Measurements from ENCODE around the gene QTRT2.

QTRT2 gene

DNA sequence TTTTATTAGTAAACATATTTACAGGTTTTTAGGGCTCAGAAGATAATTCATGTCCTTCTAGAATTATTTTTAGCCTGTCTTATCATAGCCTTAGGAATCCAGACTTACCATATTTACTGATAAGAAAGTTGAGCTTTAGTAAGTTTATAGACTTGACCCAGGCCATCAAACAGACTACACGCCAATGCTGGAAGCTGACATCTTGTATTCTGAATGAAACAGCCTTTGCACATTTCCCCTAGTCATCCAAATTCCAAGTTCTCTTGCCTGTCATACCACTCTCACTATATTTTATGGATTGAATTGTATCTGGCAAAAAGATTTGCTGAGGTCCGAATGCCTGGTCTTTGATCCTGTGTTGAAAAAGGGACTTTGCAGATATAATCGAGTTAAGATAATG, 63.7 kb downstream of the QTRT2 start:
- Histone ChIP-seq H3K4me3 (ENCODE audit: low read depth, low read length) (no peak overlapping the region), H3K4me1 (ENCODE audit: control insufficient read depth, insufficient read depth, low read length) (peaks cover 8% of the 10 kb centered on the region), H3K27me3 (ENCODE audit: control insufficient read depth, insufficient read depth, low read length) (no peaks in the 10 kb centered on the region), H3K27ac (ENCODE audit: low read depth, low read length) (no peak overlapping the region), H3K9me3 (ENCODE audit: control insufficient read depth, insufficient read depth, low read depth, low read length) (no peaks in the 10 kb centered on the region), H3K9ac (ENCODE audit: low read length) (no peak overlapping the region), H3K36me3 (ENCODE audit: control insufficient read depth, insufficient read depth, low read length) (no peaks in the 10 kb centered on the region)

DNA sequence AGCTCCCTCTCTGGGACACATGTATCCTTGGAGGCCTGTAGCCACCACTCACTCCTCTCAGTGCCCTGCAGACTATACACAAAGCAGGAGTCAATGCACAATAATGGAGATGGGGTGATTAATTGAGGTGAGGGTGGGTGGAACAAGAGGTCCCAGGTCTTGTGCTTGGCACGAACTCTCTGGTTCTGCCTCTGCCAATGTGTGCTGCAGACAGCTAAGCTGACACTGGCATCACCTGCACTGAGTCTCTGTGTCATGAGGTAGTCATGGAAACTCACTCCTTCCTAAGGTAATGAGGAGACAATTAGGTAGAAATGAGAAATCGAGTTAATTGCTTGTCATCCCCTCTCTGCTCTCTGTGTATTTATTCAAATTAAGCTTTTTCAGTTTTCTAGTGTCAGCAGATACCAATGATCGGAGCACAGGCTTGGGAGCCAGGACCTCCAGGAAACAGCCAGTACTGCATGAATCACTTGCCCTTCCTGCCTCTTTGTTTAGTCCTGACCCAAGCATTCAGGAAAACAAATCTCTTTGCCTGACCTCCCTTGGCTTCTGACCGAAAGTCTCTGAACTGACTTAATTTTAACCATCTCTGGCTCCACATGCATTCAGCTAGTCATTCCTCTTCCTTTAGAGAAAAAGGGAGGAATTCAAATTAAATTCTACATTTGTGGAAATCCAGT, 65.6 kb downstream of the QTRT2 start:
- no peaks in the 10 kb centered on the region for H3K27me3 ChIP-seq (ENCODE audit: control insufficient read depth, insufficient read depth, low read length)
- no peak overlapping the region for H3K27ac ChIP-seq (ENCODE audit: low read depth, low read length)
- H3K36me3 ChIP-seq (ENCODE audit: control insufficient read depth, insufficient read depth, low read length) = no peaks in the 10 kb centered on the region
- H3K9me3 ChIP-seq (ENCODE audit: control insufficient read depth, insufficient read depth, low read depth, low read length) = no peaks in the 10 kb centered on the region
- H3K4me1 ChIP-seq (ENCODE audit: control insufficient read depth, insufficient read depth, low read length) = peaks cover 8% of the 10 kb centered on the region
- H3K9ac ChIP-seq (ENCODE audit: low read length) = no peak overlapping the region
- H3K4me3 ChIP-seq (ENCODE audit: low read depth, low read length) = no peak overlapping the region

DNA sequence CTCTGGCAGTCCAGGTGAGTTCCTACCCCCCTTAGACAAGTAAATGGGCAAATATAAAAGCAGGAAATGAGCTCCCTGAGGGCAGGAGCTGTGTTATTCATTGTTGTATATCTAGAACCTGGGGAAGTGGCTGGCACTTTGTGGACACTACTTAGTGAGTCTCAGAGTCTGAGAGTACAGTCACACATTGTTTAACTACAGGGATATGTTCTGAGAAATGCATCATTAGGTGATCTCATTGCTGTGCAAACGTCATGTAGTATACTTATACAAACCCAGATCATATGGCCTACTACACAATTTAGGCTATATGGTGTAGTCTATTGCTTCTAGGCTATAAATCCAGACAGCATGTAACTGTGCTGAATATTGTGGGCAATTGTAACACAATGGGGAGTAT, 69.9 kb downstream of the QTRT2 start:
- no peaks in the 10 kb centered on the region for H3K27me3 ChIP-seq (ENCODE audit: control insufficient read depth, insufficient read depth, low read length)
- no peaks in the 10 kb centered on the region for H3K9me3 ChIP-seq (ENCODE audit: control insufficient read depth, insufficient read depth, low read depth, low read length)
- no peak overlapping the region for H3K4me3 ChIP-seq (ENCODE audit: low read depth, low read length)
- no peak overlapping the region for H3K9ac ChIP-seq (ENCODE audit: low read length)
- no peak overlapping the region for H3K27ac ChIP-seq (ENCODE audit: low read depth, low read length)
- H3K4me1 ChIP-seq (ENCODE audit: control insufficient read depth, insufficient read depth, low read length) = peaks cover 8% of the 10 kb centered on the region
- no peaks in the 10 kb centered on the region for H3K36me3 ChIP-seq (ENCODE audit: control insufficient read depth, insufficient read depth, low read length)

DNA sequence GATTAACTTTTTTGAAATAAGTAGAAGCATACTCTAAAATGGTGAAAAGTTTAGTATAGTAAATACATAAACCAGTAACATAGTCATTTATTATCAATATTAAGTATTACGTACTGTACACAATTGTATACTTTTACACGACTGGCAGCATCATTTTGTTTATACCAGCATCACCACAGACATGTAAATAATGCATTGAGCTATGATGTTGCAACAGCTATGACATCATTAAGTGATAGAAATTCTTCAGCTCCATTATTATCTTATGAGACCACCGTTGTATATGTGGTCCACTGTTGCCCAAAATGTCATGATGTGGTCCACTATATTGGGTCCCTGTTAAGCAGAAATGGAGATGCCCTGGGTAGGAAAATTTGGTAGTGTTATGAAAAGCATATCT, 71.0 kb downstream of the QTRT2 start:
- Histone ChIP-seq H3K4me1 (ENCODE audit: control insufficient read depth, insufficient read depth, low read length) (peaks cover 2% of the 10 kb centered on the region), H3K27ac (ENCODE audit: low read depth, low read length) (no peak overlapping the region), H3K4me3 (ENCODE audit: low read depth, low read length) (no peak overlapping the region), H3K9ac (ENCODE audit: low read length) (no peak overlapping the region), H3K9me3 (ENCODE audit: control insufficient read depth, insufficient read depth, low read depth, low read length) (no peaks in the 10 kb centered on the region), H3K27me3 (ENCODE audit: control insufficient read depth, insufficient read depth, low read length) (no peaks in the 10 kb centered on the region), H3K36me3 (ENCODE audit: control insufficient read depth, insufficient read depth, low read length) (no peaks in the 10 kb centered on the region)

- no peak overlapping the region for H3K9ac ChIP-seq (ENCODE audit: low read length)
- no peaks in the 10 kb centered on the region for H3K4me1 ChIP-seq (ENCODE audit: control insufficient read depth, insufficient read depth, low read length)
- H3K4me3 ChIP-seq (ENCODE audit: low read depth, low read length) = no peak overlapping the region
Observed at GRCh38 chr3:114128231-114128630, 71.7 kb downstream of the QTRT2 start.

DNA sequence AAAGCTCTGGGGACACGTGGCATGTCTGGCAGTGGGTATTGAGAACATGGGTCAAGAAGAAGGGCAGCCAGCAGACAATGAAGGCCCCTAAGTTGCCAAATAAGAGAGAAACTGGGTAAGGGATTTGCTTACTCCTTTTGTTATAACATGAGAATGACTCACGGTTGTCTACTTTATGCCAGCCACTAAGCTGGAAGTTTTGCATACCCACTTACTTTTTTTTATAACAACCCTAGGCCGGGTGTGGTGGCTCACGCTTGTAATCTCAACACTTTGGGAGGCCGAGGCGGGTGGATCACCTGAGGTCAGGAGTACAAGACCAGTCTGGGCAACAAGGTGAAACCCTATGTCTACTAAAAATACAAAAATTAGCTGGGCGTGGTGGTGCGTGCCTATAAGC, 72.3 kb downstream of the QTRT2 start:
- Histone ChIP-seq H3K9me3 (ENCODE audit: control insufficient read depth, insufficient read depth, low read depth, low read length) (no peaks in the 10 kb centered on the region), H3K4me1 (ENCODE audit: control insufficient read depth, insufficient read depth, low read length) (no peaks in the 10 kb centered on the region), H3K27me3 (ENCODE audit: control insufficient read depth, insufficient read depth, low read length) (no peaks in the 10 kb centered on the region), H3K9ac (ENCODE audit: low read length) (no peak overlapping the region), H3K4me3 (ENCODE audit: low read depth, low read length) (no peak overlapping the region), H3K27ac (ENCODE audit: low read depth, low read length) (no peak overlapping the region), H3K36me3 (ENCODE audit: control insufficient read depth, insufficient read depth, low read length) (no peaks in the 10 kb centered on the region)

More at GRCh38 chr3:114128231-114128630, 71.7 kb downstream of the QTRT2 start:
- no peak overlapping the region for H3K27ac ChIP-seq (ENCODE audit: low read depth, low read length)
- H3K9me3 ChIP-seq (ENCODE audit: control insufficient read depth, insufficient read depth, low read depth, low read length) = no peaks in the 10 kb centered on the region
- H3K27me3 ChIP-seq (ENCODE audit: control insufficient read depth, insufficient read depth, low read length) = no peaks in the 10 kb centered on the region
- no peaks in the 10 kb centered on the region for H3K36me3 ChIP-seq (ENCODE audit: control insufficient read depth, insufficient read depth, low read length)

DNA sequence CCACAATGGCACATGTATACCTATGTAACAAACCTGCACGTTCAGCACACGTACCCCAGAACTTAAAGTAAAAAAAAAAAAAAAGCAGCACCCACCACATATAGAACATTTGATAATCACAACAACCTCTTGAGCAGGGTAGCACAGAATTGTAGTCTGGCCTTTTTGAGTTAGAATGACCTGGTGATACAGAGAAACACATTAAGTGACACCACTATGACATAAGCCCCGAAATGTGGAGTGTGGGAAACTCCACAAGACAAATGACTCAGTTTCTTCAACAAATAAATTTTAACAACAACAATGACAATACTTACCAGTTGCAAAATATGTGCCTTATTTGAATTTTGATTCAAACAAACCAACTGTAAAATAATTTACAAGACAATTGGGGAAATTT, 76.0 kb downstream of the QTRT2 start:
- no peaks in the 10 kb centered on the region for H3K36me3 ChIP-seq (ENCODE audit: control insufficient read depth, insufficient read depth, low read length)
- H3K9me3 ChIP-seq (ENCODE audit: control insufficient read depth, insufficient read depth, low read depth, low read length) = no peaks in the 10 kb centered on the region
- H3K27me3 ChIP-seq (ENCODE audit: control insufficient read depth, insufficient read depth, low read length) = no peaks in the 10 kb centered on the region
- no peak overlapping the region for H3K9ac ChIP-seq (ENCODE audit: low read length)
- H3K4me1 ChIP-seq (ENCODE audit: control insufficient read depth, insufficient read depth, low read length) = no peaks in the 10 kb centered on the region
- no peak overlapping the region for H3K27ac ChIP-seq (ENCODE audit: low read depth, low read length)
- no peak overlapping the region for H3K4me3 ChIP-seq (ENCODE audit: low read depth, low read length)

DNA sequence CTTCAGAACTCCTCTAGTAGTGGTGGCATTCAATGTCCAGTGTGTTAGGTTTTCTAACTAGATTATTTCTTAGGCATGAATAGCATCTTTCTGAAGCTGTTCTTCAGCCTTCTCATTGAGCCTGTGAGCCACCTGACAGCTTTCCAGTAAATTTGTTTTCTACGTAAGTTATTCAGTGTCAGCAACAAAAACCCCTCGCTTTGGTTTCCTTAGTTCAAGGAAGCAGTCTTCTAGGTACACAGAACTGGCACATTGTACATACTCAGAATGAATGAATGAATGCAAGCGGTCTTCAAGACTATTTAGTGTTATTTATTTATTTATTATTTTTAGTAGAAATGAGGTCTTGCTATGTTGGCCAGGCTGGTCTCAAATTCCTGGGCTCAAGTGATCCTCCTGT, 77.4 kb downstream of the QTRT2 start:
- H3K9ac ChIP-seq (ENCODE audit: low read length) = no peak overlapping the region
- H3K27ac ChIP-seq (ENCODE audit: low read depth, low read length) = no peak overlapping the region
- no peaks in the 10 kb centered on the region for H3K9me3 ChIP-seq (ENCODE audit: control insufficient read depth, insufficient read depth, low read depth, low read length)
- H3K4me1 ChIP-seq (ENCODE audit: control insufficient read depth, insufficient read depth, low read length) = no peaks in the 10 kb centered on the region
- no peaks in the 10 kb centered on the region for H3K27me3 ChIP-seq (ENCODE audit: control insufficient read depth, insufficient read depth, low read length)
- no peaks in the 10 kb centered on the region for H3K36me3 ChIP-seq (ENCODE audit: control insufficient read depth, insufficient read depth, low read length)
- no peak overlapping the region for H3K4me3 ChIP-seq (ENCODE audit: low read depth, low read length)
